PC-9 (cell line): ENCODE data around the gene AFAP1. TPM values are rescaled to one million over a fixed set of nuclear protein-coding genes. Genes with fewer than 3 reads are reported as not detected.

Source experiments
- BruUV-seq: library from RNA; stranded (reverse); fragments of 400-500 nt; replicated peaks from 2 replicates; lab custom pipeline; 2021; lab: Mats Ljungman, UMichigan
- CTCF ChIA-PET: fragments of 300-600 bp; sonication (Branson Sonifier 250); formaldehyde crosslinking; loops from one replicate; lab custom pipeline; 2022; ENCODE audit warnings: antibody characterized with exemption; lab: Charles Lee
- POLR2A ChIA-PET: fragments of 300-600 bp; sonication (Branson Sonifier 250); formaldehyde crosslinking; loops from one replicate; lab custom pipeline; 2022; ENCODE audit warnings: antibody characterized with exemption; ENCODE audit not compliant: unreplicated experiment; lab: Charles Lee
- DNase-seq, 2 experiments: peaks; one replicate each; pipeline versions ENCODE4 v3.0.0 to v3.0.0-alpha.2; 2015 to 2022; ENCODE audit warnings: mixed read lengths in 1 of 2
- H2AFZ ChIP-seq: fragments of 200-600 bp; sonication (generic); 2 replicates; pipeline ENCODE4 v1.8.1; 2017; ENCODE audit warnings: antibody characterized with exemption
- H3F3A ChIP-seq: fragments of 200-600 bp; sonication (generic); 2 replicates; pipeline ENCODE4 v1.8.1; 2017; ENCODE audit warnings: antibody characterized with exemption, mild to moderate bottlenecking, low read depth; ENCODE audit not compliant: insufficient read depth
- H3K27ac ChIP-seq: fragments of 200-600 bp; sonication (generic); 2 replicates; pipeline ENCODE4 v1.6.1; 2016; ENCODE audit warnings: mixed run types
- H3K27me3 ChIP-seq: fragments of 200-600 bp; sonication (generic); 2 replicates; pipeline ENCODE4 v1.6.1; 2016; ENCODE audit warnings: low read depth, mixed run types; ENCODE audit not compliant: insufficient read depth
- H3K36me3 ChIP-seq: fragments of 200-600 bp; sonication (generic); 2 replicates; pipeline ENCODE4 v1.6.1; 2016; ENCODE audit warnings: low read depth, mixed run types
- H3K4me1 ChIP-seq: fragments of 200-600 bp; sonication (generic); replicated peaks from 2 replicates; pipeline ENCODE4 v1.6.1; 2016; ENCODE audit warnings: mixed run types; ENCODE audit not compliant: insufficient read depth
- H3K4me2 ChIP-seq: fragments of 200-600 bp; sonication (generic); 2 replicates; pipeline ENCODE4 v1.6.1; 2017; ENCODE audit warnings: mixed run types
- H3K4me3 ChIP-seq: fragments of 200-600 bp; sonication (generic); 2 replicates; pipeline ENCODE4 v1.6.1; 2016; ENCODE audit warnings: mixed run types
- H3K79me2 ChIP-seq: fragments of 200-600 bp; sonication (generic); 2 replicates; pipeline ENCODE4 v1.6.1; 2017; ENCODE audit warnings: low read depth, mixed run types
- H3K9me2 ChIP-seq: fragments of 200-600 bp; sonication (generic); 2 replicates; pipeline ENCODE4 v1.8.1; 2017; ENCODE audit warnings: mild to moderate bottlenecking; ENCODE audit not compliant: insufficient read depth
- H3K9me3 ChIP-seq: fragments of 200-600 bp; sonication (generic); 2 replicates; pipeline ENCODE4 v1.8.1; 2016; ENCODE audit warnings: low read depth; ENCODE audit not compliant: insufficient read depth
- H4K20me1 ChIP-seq: fragments of 200-600 bp; sonication (generic); 2 replicates; pipeline ENCODE4 v1.8.1; 2017; ENCODE audit not compliant: insufficient read depth
- CTCF ChIP-seq: fragments of 200-600 bp; sonication (generic); conservative IDR thresholded peaks from 2 replicates; pipeline ENCODE4 v1.6.1; 2017; ENCODE audit warnings: mixed run types, antibody characterized with exemption, mild to moderate bottlenecking, moderate library complexity
- EZH2 ChIP-seq: fragments of 200-600 bp; sonication (generic); IDR thresholded peaks from 2 replicates; pipeline ENCODE4 v1.8.0; 2017; ENCODE audit warnings: antibody characterized with exemption, low read depth
- intact Hi-C: fragments of 100-400 bp; cut with micrococcal nuclease; formaldehyde crosslinking; loops from one replicate; pipeline ENCODE4 v1.10.0; 2022; ENCODE audit not compliant: unreplicated experiment
- total RNA-seq: library from RNA; stranded (reverse); gene quantifications from 2 replicates; pipeline ENCODE4 v1.2.3, GENCODE V29; 2021

Gene AFAP1
- total RNA-seq, 1 experiment from 2014 or later = 69.6 TPM

- ChIA-PET CTCF (interaction anchor here (0.7 kb wide), 1 partner anchor 34 kb away, joined by 3 read pairs; no protein-coding TSS in a partner anchor), POLR2A (no interaction called here)
- intact Hi-C loops = no loop called here
- no peaks in the 10 kb centered on the region for H3K27me3 ChIP-seq
- H3K4me3 ChIP-seq = no peak overlapping the region
- DNase-seq = no peak
- H3K36me3 ChIP-seq = peaks cover 6% of the 10 kb centered on the region; the same call in 1 of the 2 replicates
- peaks cover 15% of the 10 kb centered on the region for H3K4me1 ChIP-seq
- H2AFZ ChIP-seq = no peak overlapping the region
- TF ChIP-seq CTCF (no peak), EZH2 (no peak)
- no peaks in the 10 kb centered on the region for H4K20me1 ChIP-seq
- peaks cover 15% of the 10 kb centered on the region for H3F3A ChIP-seq
- BruUV-seq = no TSS peak
- H3K79me2 ChIP-seq = peaks cover 41% of the 10 kb centered on the region
- no peak overlapping the region for H3K4me2 ChIP-seq
- no peaks in the 10 kb centered on the region for H3K9me3 ChIP-seq
- H3K9me2 ChIP-seq = no peaks in the 10 kb centered on the region
- no peak overlapping the region for H3K27ac ChIP-seq
These were observed 102.0 kb downstream of the AFAP1 start for GRCh38 chr4:7837597-7838135.

- Histone ChIP-seq H3K4me3 (no peak overlapping the region), H3K36me3 (peaks cover 5% of the 10 kb centered on the region; the same call in 1 of the 2 replicates), H3K4me2 (no peak overlapping the region), H2AFZ (no peak overlapping the region), H3K9me3 (no peaks in the 10 kb centered on the region), H3K9me2 (no peaks in the 10 kb centered on the region), H3K4me1 (peaks cover 20% of the 10 kb centered on the region), H3K27ac (no peak overlapping the region), H4K20me1 (no peaks in the 10 kb centered on the region), H3F3A (peaks cover 45% of the 10 kb centered on the region), H3K79me2 (peaks cover 27% of the 10 kb centered on the region), H3K27me3 (no peaks in the 10 kb centered on the region)
- CTCF ChIA-PET = interaction anchor here (0.7 kb wide), 1 partner anchor 30 kb away, joined by 3 read pairs; no protein-coding TSS in a partner anchor
- intact Hi-C loops = no loop called here
- DNase-seq = no peak
- no TSS peak for BruUV-seq
- POLR2A ChIA-PET = no interaction called here
- TF ChIP-seq CTCF (no peak), EZH2 (no peak)
These were observed 107.6 kb downstream of the AFAP1 start for GRCh38 chr4:7831858-7832730.

- BruUV-seq = no TSS peak
- H3K36me3 ChIP-seq = peaks cover 5% of the 10 kb centered on the region; the same call in 1 of the 2 replicates
- H4K20me1 ChIP-seq = no peaks in the 10 kb centered on the region
- no peak for TF ChIP-seq EZH2
- TF ChIP-seq CTCF = no peak
- H3K79me2 ChIP-seq = peaks cover 30% of the 10 kb centered on the region
- peaks cover 45% of the 10 kb centered on the region for H3F3A ChIP-seq
- peaks cover 20% of the 10 kb centered on the region for H3K4me1 ChIP-seq
- ChIA-PET POLR2A (no interaction called here), CTCF (interaction anchor here (0.7 kb wide), 1 partner anchor 29 kb away, joined by 3 read pairs; no protein-coding TSS in a partner anchor)
- H3K4me2 ChIP-seq = no peak overlapping the region
- H3K4me3 ChIP-seq = no peak overlapping the region
- no peaks in the 10 kb centered on the region for H3K9me2 ChIP-seq
- H3K27ac ChIP-seq = no peak overlapping the region
- H2AFZ ChIP-seq = no peak overlapping the region
- no peak for DNase-seq
- no peaks in the 10 kb centered on the region for H3K9me3 ChIP-seq
- no peaks in the 10 kb centered on the region for H3K27me3 ChIP-seq
- intact Hi-C loops = no loop called here
These were observed 108.3 kb downstream of the AFAP1 start for GRCh38 chr4:7831330-7831729.
